Lower lobe of right lung (tissue), 2 donors: ENCODE measurements around the gene PON1. TPM values are rescaled to one million over a fixed set of nuclear protein-coding genes. Genes with fewer than 3 reads are reported as not detected.

Experiments
- ATAC-seq, 2 donors: fragments of 200-7000 bp; cut with Tn5 transposase; one replicate each; pipeline ENCODE4 v1.9.1; 2020 to 2022; ENCODE audit warnings: mild to moderate bottlenecking in 2 of 2, moderate library complexity in 2 of 2
- DNase-seq: peaks from one replicate; pipeline ENCODE4 v3.0.0-alpha.2; 2020
- H3K27ac ChIP-seq: fragments of 200-600 bp; one replicate; pipeline ENCODE4 v1.8.0; 2022
- H3K27me3 ChIP-seq: fragments of 200-600 bp; one replicate; pipeline ENCODE4 v1.8.0; 2022; ENCODE audit warnings: low read depth
- H3K36me3 ChIP-seq: fragments of 200-600 bp; one replicate; pipeline ENCODE4 v1.8.0; 2022; ENCODE audit warnings: mild to moderate bottlenecking
- H3K4me1 ChIP-seq: fragments of 200-600 bp; one replicate; pipeline ENCODE4 v1.8.0; 2022
- H3K4me3 ChIP-seq: fragments of 200-600 bp; one replicate; pipeline ENCODE4 v1.8.0; 2022; ENCODE audit warnings: mild to moderate bottlenecking
- H3K9me3 ChIP-seq: fragments of 200-600 bp; one replicate; pipeline ENCODE4 v1.8.0; 2022
- CTCF ChIP-seq: fragments of 200-600 bp; IDR thresholded peaks from one replicate; pipeline ENCODE4 v1.8.0; 2022; ENCODE audit warnings: antibody characterized with exemption, mild to moderate bottlenecking
- intact Hi-C: fragments of 100-400 bp; cut with DNase I; formaldehyde crosslinking; loops from one replicate; pipeline ENCODE4 v1.11.0; 2022
- long read RNA-seq: library from polyadenylated mRNA; unstranded; transcript quantifications from one replicate; pipeline ENCODE4 v2.0.0, GENCODE V29; 2021
- total RNA-seq: library from RNA; stranded (reverse); fragmentation: NEBNext Ultra II Directional; extraction: Animal tissue kit (Norgen Biotek cat#: 25700); gene quantifications from one replicate; pipeline ENCODE4 v1.2.1, GENCODE V29; 2021
- donor health status: DM: no; HTN: yes; CAD: no; lungs with severe emphysema.

PON1 gene
- 0.24 TPM for total RNA-seq
- long read RNA-seq, partial matches to known transcripts, result 0 of 1 reads
- long read RNA-seq, other reads (novel, unspliced or antisense), result 1 of 1 reads

DNA sequence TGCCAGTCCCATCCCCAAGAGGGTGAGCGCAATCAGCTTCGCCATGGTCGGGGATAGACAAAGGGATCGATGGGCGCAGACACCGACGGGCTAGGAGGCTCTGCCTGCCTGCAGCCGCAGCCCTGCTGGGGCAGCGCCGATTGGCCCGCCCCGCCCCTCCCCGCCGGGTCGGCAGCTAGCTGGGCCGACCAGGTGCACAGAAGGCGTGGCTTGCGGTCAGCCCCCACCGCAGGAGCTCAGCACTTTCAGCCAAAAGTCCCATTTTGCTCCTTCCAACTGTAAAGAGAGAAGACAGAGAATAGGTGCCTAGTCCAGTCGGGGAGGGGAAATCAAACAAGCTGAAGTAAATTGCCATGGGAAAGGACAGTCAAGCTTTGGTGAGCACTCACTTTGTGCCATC is at the start of gene PON1:
Gene PON1 (minus strand): TSS at position 102 of the 400 bp plus-strand sequence. CDS start 57 bp downstream, at position 45.
- H3K4me1 ChIP-seq, result no peaks in the 10 kb centered on the region
- H3K27me3 ChIP-seq, result peaks cover 4% of the 10 kb centered on the region
- H3K36me3 ChIP-seq, result no peaks in the 10 kb centered on the region
- no peak for DNase-seq
- no peaks in the 10 kb centered on the region for H3K9me3 ChIP-seq
- H3K4me3 ChIP-seq, result no peak within 1 kb of the TSS
- no peak within 1 kb of the TSS for H3K27ac ChIP-seq
- TF ChIP-seq CTCF, result no peak
- peak; percentile 42 to 45 for ATAC-seq
- intact Hi-C loops, result no loop called here

DNA sequence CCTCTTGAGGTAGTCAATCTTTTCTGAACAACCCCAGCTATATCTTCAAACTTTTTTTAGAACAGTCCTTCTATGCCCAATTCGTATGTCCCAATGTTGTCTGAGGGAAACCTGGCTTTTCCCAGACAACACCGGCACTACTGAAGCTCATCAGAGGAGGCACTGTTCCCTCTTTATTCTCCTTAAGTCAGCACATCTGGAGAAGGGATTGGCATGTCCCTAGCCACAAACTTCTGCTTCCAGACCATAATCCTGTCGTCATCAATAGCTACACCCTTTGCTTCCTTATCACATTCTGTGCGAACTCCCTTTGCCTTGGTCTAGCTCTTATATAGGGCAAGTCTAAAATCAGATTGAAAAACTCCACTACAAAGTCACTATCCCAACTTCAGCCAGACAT is 49.0 kb upstream of the PON1 start:
- Histone ChIP-seq H3K4me3 (no peak overlapping the region), H3K27me3 (no peaks in the 10 kb centered on the region), H3K36me3 (no peaks in the 10 kb centered on the region), H3K9me3 (no peaks in the 10 kb centered on the region), H3K27ac (no peak overlapping the region), H3K4me1 (no peaks in the 10 kb centered on the region)
- DNase-seq (no peak), ATAC-seq (no peak)
- no peak for TF ChIP-seq CTCF
- intact Hi-C loops, result no loop called here

DNA sequence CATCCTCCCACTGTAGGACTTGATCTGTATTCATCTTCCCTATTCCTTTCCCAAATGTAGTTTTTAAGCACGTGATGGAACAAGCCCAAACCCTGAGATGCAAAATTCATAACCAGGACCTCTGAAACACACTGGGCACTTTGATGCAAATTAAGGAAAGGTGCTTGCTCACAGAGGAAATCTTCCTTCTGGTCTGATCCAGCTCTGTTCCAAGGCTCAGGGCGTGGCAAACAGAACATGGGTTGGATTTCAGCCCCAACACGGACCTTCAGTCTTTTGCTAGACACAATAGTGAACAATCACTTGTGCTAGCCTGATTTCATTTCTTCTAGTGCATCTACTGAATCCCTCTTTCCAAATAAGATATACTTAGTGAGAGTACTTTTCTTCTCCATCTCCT is 43.9 kb upstream of the PON1 start:
- Histone ChIP-seq H3K4me1 (no peaks in the 10 kb centered on the region), H3K27ac (no peak overlapping the region), H3K36me3 (no peaks in the 10 kb centered on the region), H3K27me3 (no peaks in the 10 kb centered on the region), H3K4me3 (no peak overlapping the region), H3K9me3 (no peaks in the 10 kb centered on the region)
- intact Hi-C loops, result no loop called here
- DNase-seq, result no peak
- no peak for ATAC-seq
- TF ChIP-seq CTCF, result no peak

- Histone ChIP-seq H3K4me1 (no peaks in the 10 kb centered on the region), H3K36me3 (no peaks in the 10 kb centered on the region), H3K4me3 (no peak overlapping the region), H3K9me3 (no peaks in the 10 kb centered on the region), H3K27me3 (no peaks in the 10 kb centered on the region), H3K27ac (no peak overlapping the region)
- intact Hi-C loops, result no loop called here
- ATAC-seq, result peak; percentile 87 to 89
- no peak for TF ChIP-seq CTCF
- DNase-seq, result no peak
Measured at GRCh38 chr7:95367606-95368005, 43.3 kb upstream of the PON1 start.

DNA sequence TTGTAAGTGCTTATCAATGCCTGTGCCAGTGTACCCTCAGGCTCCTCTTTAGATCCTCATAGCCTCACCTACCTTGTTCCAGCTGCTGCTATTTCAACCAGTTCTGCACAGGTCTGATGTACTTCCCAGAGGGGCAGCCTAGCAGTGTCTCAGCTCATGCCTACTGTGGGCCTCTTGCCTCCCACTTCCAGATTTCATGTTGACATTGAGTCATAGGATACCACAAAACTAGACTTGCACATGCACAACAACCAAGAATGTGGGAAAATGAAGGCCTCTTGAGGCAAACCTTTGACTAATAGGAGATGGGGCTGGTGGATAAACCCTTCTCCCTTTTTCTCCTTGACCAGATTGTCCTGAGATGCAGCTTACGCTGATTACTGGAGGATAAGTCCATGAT is 40.8 kb upstream of the PON1 start:
- no peak overlapping the region for H3K4me3 ChIP-seq
- no peaks in the 10 kb centered on the region for H3K27me3 ChIP-seq
- H3K9me3 ChIP-seq, result no peaks in the 10 kb centered on the region
- intact Hi-C loops, result no loop called here
- H3K4me1 ChIP-seq, result no peaks in the 10 kb centered on the region
- no peak for DNase-seq
- no peak for TF ChIP-seq CTCF
- no peak for ATAC-seq
- no peak overlapping the region for H3K27ac ChIP-seq
- H3K36me3 ChIP-seq, result no peaks in the 10 kb centered on the region

GRCh38 chr7:95357623-95358022 is 33.3 kb upstream of the PON1 start:
- intact Hi-C loops, result no loop called here
- peak; percentile 13 for TF ChIP-seq CTCF
- no peak overlapping the region for H3K4me3 ChIP-seq
- H3K36me3 ChIP-seq, result no peaks in the 10 kb centered on the region
- H3K27ac ChIP-seq, result no peak overlapping the region
- DNase-seq (no peak), ATAC-seq (no peak)
- H3K27me3 ChIP-seq, result no peaks in the 10 kb centered on the region
- no peaks in the 10 kb centered on the region for H3K4me1 ChIP-seq
- peaks cover 4% of the 10 kb centered on the region for H3K9me3 ChIP-seq
